Measurements from ENCODE around the gene EIF2S1.

DNA sequence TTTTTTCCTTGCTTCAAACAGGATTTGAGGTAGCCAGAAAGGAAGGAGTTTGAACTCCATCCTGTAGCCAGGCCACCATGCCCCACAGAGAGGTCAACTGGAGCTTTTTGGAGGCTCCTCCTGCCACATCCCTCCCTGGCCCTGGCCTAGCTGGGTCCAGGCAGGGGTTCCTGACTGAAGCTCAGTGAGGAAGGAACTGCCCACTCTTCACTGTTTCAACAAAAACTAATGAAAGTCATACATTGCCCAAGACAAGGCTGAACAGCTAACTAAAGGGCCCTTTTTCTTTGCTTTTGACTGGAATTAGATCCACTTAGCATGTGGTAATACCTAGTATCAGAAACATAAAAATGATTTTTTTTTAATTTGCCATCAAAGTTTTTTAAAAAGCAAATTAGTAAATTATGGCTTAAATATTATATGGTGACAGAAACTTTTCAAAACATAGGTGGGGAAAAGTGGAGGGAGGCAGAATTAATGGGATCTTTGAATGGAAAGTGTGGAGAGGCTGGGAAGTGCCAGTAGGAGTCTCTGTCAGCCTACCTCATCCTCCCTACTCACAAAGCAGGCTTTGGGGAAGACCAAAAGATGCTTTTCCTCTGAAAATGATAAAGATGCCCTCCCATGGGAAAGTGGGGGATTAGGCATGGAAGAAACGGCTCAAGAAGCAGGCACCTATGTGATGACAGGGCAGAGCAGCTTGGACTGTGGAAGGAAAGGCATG, 29.8 kb downstream of the EIF2S1 start:
- TF ChIP-seq POLR2A (IDR thresholded peaks at IDR 0.05): no peak
- TF ChIP-seq, protein P1, sequence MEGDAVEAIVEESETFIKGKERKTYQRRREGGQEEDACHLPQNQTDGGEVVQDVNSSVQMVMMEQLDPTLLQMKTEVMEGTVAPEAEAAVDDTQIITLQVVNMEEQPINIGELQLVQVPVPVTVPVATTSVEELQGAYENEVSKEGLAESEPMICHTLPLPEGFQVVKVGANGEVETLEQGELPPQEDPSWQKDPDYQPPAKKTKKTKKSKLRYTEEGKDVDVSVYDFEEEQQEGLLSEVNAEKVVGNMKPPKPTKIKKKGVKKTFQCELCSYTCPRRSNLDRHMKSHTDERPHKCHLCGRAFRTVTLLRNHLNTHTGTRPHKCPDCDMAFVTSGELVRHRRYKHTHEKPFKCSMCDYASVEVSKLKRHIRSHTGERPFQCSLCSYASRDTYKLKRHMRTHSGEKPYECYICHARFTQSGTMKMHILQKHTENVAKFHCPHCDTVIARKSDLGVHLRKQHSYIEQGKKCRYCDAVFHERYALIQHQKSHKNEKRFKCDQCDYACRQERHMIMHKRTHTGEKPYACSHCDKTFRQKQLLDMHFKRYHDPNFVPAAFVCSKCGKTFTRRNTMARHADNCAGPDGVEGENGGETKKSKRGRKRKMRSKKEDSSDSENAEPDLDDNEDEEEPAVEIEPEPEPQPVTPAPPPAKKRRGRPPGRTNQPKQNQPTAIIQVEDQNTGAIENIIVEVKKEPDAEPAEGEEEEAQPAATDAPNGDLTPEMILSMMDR (IDR thresholded peaks at IDR 0.05): no peak

All from heart left ventricle (tissue), 13 donors.